GM19452 (cell line): ENCODE data around the gene LIN7C.
A peak's percentile ranks its signal among the peaks of the same experiment; 100 is the strongest.

Experiments used
- ATAC-seq: cut with Tn5 transposase; IDR thresholded peaks from one replicate; pipeline ENCODE4 v1.9.1; 2021; ENCODE audit not compliant: unreplicated experiment

The LIN7C gene

DNA sequence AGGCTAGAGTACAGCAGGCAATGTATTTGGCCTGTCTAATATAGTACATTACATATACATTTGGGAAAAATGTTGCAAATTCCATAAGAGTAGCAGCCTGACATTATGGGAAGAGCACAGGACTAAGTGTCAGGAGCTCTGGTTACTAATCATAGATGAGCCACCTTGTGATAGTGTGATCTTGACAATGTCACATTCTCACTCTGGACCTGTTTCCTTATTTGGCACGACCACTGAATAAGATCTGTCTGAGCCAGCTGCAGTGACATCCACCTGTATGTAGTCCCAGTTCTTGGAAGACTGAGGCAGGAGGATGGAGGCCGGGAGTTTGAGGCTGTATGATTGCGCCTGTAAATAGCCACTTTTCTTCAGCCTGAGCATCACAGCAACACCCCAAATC, 5.7 kb upstream of the LIN7C start:
- no peak for ATAC-seq

DNA sequence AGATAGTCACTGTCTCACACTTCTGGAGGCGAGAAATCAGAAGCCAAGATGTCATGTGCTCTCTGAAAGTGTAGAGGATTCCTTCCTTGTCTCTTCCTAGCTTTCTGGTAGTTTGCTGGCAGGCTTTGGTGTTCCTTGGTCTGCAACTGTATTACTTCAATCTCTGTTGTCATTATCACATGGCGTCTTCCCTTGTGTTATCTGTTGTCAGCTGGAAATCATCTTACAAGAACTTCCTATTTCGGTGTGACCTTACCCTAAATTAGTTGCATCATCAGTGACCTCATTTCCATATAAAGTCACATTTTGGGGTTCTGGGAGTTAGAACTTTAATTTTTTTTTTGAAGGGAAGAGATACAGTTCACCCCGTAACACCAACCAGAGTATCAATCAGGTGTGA, 3.3 kb upstream of the LIN7C start:
- no peak for ATAC-seq

DNA sequence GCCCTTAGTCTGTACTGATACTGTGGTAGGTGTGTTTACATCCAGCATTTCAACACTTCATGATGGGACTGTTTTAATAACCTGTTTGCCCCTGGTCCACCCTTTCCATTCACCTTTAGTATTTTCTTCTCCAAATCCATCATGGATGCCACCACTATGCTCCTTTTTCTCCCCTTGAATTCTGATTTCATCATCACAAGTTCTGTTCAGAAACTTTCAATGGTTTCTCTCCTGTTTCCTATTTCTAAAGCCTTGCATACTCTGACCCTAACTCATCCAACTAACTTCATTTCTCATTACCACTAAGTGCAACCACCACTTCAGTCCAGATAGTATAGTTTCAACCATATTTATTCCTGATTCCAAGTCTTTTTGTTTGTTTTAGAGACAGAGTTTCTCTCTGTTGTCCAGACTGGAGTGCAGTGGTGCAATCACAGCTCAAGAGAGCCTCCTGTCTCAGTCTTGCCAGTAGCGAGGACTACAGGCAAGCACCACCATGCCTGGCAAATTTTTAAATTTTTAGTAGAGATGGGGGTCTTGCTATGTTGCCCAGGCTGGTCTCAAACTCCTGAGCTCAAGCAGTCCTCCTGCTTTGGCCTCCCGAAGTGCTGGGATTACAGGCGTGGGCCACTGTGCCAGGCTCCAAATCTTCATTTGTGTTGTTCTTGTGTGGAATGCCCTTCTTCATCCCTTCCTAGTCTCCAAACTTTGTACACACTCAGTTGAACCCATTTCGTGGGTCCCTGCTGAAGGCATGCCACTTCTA, 1.2 kb upstream of the LIN7C start:
- ATAC-seq, result no peak

DNA sequence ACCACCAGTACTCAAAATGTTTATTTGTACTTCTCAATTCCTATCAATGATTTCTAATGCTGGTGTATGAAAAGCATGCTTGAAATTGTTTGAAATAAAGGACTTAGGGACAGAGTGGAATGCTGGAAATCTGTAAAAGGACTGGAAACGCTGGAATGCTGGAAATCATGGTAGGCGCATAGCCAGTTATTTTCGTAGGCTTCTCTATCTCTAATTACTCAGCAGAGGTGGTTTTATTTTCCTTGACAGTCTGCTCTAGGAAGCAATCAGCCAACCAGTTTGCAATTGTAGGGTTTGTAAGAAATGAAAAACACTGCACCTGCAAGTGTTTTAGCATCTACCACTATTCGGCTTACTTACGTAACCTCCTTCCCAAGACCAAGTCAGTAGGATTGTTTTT, 788 bp downstream of the LIN7C start:
- peak; percentile 2 for ATAC-seq

DNA sequence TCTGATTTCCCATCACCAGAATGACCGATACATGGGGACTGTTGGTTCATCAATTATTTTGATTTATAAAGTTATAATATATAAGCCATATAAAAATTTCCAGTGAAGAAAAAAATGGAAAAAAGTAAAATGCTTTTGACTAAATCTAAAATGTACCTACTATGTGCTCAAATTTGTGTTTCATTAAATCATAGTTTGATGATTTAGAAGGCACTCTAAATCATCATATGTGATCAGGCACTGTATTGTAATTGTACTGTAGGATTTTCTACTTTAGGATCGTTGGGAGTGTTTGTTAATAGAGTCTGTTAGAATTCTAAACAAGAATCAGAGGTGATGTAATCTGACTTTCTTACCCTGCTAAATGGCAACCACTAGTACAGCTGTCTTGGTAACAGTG, 2.4 kb downstream of the LIN7C start:
- ATAC-seq, result no peak

DNA sequence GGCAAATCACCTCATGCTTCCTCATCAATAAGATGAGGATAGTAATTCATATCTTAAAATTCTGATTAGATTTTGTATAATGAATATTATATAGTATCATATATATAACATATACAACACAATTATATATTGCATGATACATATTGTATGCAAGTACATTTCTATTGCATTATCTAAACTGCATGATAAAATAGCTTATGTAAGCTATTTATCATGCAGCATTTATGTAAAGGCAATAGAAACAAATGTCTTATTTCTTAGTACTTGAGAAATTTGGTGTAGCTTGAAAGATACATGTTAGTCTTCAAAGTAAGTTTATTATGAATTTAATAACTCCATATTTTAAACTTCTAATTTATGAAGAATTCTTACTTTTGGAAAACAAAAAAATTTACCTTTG, 5.5 kb downstream of the LIN7C start:
- ATAC-seq, result no peak

DNA sequence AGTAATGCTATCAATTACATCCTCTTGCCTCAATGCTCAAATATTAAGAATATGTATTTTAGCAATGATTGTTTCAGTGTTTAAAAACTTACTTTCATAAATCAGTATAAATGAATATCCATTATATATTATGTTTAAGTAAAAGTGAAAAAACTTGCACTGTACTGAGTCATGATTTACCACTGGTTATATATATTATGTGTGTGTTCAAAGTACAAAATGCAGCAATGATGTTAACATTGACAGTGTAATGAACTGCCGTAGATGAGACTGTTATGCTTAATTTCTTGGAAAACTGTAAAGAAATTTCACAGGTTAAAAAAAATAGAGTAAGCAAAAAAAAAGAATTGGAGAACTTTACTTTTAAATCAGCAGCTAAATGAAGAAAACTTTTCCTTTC, 8.7 kb downstream of the LIN7C start:
- ATAC-seq, result no peak

DNA sequence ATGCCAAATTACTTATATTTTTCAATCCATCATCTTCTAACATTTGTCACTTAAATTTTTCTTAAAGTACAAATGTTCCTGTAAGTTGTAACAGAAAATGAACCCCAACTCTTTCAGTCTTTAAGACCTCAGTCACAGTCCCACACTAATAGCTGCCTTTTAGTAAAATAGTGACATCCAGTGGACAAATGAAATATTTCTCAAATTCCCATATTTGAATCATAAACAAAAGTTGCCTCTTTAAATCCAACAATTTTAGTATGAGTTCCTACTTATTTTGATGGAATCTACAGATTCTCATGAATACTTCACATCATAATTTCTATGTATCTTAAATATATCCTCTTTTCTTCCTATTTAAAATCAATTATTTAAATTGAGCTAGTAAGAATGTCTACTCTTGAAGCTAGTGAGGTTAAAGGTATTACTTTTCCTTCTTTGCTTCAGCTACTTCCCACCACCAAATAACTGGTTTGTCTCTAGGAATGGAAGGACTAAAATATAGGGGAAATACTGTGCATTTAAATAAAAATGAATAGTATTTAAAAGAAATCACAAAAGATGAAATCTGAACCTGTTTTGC, 9.2 kb downstream of the LIN7C start:
- peak; percentile 44 for ATAC-seq

DNA sequence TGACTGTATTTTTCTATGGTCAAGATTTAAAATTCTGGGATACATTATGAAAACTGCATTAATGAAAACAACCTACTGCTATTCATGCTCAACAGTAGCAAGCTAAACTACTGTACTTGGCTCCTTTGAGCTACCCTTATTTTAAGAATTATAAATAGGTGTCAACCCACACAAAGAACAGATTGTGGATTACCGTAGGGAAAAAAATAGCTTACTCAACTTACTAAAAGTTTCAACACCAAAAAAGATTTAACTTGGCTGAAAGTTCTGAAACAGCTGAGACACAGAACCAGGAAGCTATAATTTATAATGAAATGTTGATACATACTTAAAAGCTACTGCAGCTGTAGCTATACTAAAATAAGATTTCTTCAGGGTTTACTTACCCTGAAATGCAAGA, 10.1 kb downstream of the LIN7C start:
- no peak for ATAC-seq

DNA sequence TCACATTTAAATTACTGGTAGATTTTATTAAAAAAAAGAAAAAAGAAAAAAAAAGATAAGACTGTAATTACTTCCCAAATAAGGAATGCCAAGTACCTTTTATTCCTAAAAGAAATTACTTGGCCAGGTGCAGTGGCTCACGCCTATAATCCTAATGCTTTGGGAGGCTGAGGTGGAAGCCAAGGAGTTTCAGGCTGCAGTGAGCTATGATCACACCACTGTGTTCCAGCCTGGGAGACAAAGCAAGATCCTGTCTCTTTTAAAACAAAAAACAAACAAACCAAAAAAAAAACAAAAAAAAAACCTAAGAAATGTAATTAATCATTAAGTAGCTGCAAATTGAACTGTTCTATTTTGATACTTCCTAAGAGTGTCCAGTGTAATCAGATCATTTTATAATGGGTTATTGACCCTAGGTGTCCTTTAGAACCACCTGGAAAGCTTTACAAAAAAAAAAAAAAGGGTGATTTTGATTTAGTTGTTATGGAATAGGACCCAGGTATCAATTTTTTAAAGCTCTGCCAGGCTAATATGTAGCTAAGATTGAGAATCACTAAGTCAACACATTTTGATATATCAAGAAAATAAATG, 10.8 kb downstream of the LIN7C start:
- ATAC-seq, result no peak

DNA sequence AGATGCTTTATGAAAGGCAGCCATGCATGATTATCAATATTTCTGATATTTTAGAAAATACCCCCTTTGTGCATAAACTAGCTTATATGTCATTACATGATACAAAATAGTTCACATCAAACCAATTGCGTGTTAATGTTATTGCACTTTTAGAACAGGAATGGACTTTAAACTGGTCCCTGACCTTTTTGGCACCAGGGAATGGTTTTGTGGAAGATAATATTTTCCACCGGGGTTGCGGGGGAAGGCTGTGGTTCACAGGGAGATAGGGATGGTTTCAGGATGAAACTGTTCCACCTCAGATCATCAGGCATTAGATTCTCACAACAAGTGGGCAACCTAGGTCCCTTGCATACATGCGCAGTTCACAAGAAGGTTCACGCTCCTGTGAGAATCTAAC, 17.5 kb downstream of the LIN7C start:
- ATAC-seq, result no peak

DNA sequence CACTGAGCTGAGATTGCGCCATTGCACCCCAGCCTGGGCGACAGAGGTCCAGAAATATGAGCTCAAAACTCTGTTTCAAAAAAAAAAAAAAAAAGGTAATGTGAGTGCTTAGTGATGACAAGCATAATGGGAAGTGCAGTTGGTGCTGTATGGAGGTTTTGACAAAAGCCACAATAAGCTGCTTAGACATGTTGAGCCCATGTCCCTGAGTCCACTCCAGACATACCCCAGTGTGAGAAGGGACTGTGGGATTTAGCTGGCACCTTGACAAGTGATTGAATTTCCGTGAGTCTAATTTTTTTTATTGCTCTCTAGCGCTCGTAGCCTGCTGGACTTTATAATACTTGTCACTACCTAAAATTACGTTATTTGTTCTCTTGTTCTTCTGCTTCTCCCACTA, 18.9 kb downstream of the LIN7C start:
- ATAC-seq, result no peak

DNA sequence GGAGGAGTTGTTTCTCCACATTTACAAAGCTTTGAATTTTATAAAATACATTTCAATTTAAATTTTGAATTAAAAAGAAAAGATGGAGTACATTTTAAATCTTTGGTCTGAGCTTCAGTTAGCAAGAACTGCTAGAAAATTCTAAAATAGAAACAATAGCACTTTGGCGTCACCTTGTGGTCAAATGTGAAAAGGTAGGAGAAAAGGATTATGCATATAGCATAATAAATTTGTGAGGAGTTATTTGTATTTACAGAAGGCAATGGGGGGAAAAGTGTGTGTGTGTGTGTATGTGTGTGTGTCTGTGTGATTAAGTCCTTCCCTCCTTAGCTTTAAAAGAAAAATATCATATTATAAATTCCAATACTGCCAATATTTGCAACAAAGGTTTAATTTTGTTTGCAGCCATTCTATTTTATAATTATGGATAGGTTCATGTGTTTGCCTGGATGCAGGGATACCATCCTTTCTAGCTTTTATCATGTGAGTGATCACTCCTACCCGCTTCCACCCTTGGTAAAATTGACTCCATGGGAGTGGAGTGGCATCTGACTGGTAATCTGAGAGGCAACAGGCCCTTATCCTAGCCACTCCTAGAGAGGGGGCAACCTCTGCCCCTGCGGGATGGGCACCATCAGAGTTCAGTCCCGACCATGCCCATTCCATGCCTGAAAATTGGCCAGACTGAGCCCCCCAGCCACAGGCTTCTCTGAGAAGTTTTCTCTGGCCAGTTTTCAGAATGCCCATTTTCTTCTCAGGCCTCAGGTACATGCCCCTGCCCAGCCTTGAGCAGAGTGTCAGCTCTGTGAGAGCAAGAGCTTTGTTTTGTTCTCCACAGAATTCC, 20.4 kb downstream of the LIN7C start:
- ATAC-seq, result peak; percentile 54

DNA sequence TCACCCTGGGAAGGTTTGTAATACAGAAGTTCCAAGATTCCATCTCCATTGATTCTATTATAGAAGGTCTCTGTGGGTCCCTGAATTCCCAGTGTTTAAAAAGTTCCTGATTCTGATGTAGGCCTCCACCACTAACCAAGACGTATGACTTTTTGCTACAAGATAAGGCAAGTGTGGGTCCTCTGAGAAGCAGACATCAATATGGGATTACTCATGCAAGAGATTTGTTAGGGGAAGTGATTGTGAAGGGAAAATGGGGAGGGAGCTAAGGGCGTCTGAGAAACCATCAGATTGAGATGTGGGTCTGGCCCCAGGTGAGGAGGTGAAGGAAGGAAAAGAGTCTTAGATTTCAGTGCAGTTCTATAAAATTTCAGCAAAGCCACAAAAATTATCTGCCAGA, 23.8 kb downstream of the LIN7C start:
- no peak for ATAC-seq

DNA sequence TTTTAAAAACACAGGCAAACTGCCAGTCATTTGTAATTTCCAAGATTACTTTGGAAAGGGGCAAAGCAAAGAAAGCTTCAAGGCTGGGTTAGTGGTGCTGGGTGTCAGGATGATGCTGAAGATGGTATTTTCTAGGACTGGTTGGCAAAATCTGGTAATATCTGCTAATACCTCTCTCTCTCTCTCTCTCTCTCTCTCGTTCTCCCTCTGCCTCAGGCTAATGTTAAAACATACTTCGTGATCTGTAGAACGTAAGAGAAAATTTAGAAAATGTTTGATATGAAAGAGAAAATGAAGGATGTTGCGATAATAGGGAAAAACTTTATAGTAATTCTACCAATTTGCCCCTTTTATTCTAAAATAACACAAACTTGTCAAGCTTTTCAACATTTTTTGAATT, 24.6 kb downstream of the LIN7C start:
- no peak for ATAC-seq

DNA sequence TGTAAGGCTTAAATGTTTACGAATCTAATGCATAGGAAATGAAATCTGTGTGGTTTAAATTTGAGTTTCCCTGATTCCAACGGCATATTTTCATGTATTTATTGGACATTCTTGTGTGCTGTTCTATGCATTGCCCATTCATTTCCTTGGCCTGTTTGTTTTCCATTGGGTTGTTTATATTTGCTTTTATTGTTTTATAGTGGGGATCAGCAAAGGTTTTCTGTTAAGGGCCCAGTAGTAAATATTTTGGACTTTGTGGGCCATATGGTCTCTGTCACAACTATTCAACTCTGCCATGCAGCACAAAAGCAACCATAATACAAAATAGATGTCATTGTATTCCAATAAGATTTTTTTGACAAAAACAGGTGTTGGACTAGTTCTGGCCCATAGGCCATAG, 28.7 kb downstream of the LIN7C start:
- ATAC-seq, result no peak

DNA sequence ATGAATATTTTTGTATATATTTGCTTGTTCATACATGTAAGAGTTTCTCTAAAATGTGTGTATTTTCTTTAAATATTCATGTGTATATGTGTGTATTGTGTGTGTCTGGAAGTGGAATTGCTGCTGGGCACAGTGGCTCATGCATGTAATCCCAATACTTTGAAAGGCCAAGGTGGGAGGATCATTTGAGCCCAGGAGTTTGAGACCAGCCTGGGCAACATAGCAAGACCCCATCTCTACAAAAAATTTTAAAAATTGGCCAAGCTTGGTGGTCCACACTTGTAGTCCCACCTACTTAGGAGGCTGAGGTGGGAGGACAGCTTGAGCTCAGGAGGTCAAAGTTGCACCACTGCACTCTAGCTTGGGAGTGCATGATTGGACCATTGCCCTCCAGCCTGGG, 29.3 kb downstream of the LIN7C start:
- no peak for ATAC-seq

DNA sequence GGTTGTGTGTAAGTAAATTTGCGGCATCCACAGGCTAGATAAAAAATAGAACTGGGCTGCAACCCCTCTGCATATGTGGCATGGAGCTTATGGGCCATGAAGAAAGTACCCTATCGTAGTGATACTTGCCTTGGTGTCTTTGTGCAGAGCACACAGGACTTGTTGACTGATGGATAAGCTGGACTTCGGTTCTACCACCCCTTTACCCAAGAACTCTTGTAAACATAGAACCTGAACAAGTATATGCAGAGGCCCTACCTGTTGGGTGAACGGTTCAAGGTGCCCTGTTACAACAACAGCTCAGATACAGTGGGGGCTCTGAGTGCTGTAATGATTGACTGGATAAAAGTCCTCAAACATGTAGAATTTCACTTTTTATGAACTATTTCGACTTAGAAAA, 30.9 kb downstream of the LIN7C start:
- no peak for ATAC-seq

DNA sequence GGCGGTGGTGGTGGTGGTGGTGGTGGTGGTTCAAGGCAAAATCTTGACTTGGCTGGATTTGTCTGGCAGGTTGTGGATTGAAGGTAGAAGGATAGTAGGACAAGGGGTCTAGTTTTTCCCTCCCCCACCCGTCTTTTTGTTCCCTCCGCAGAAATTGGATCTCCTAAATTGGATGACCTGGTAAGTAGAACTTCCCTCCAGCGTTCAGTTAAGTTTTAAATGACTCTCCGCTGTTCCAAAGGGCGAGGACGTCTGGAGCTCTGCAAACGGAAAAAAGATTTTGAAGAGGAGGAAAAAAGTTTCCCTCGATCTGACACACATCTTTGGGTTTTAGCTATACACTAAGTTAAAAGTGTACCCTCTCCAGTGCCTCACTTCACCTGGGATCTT, 33.6 kb downstream of the LIN7C start:
- no peak for ATAC-seq

DNA sequence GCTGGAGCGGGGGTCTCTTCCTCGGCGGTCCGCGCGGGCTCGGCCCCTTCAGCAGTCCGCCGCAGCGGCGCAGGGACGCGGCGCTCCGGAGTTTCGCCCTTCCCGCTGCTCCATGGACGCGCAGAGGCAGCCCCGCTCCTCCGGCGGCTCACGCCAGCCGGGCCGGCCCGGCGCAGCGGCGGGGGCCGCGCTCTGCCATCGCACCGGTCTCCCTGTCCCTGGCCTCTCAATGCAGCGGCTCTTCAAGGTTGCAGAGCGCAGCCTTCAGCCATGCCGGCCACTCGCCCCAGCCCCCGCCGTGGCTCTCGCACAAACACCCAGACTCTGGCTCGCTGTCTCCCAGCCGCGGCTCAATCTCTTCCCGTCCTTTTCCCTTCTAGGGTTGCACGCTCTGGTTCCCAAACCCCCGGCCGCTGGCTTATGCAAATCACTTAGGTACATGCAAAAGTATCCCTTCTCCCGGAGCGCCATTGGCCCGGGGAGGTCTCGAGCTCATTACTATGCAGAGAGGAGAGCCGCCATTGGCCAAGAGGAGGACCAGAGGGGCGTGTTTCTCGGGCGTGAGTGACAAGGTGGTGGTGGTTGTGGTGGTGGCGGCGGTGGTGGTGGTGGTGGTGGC, 34.1 kb downstream of the LIN7C start, which contains the start of gene LGR4:
LGR4 (minus strand) TSS at position 393 of the 619 bp plus-strand sequence. CDS start 488 bp downstream, outside the sequence.
- peak; percentile 73 for ATAC-seq
